GM23338 (cell line): ENCODE measurements around the gene SMYD3. TPM values are rescaled to one million over a fixed set of nuclear protein-coding genes. Genes with fewer than 3 reads are reported as not detected.

Source experiments
- ATAC-seq: fragments of 200-7000 bp; cut with Tn5 transposase; 3 replicates; pipeline ENCODE4 v1.9.1; 2020
- DNase-seq: peaks from one replicate; pipeline ENCODE4 v3.0.0-alpha.2; 2015; ENCODE audit warnings: low spot score
- H2AFZ ChIP-seq: fragments of 200-600 bp; sonication (generic); 2 replicates; pipeline ENCODE4 v1.8.0; 2016; ENCODE audit warnings: antibody characterized with exemption, mild to moderate bottlenecking, moderate library complexity
- H3F3A ChIP-seq: fragments of 200-600 bp; sonication (generic); replicated peaks from 2 replicates; pipeline ENCODE4 v1.8.0; 2017; ENCODE audit warnings: antibody characterized with exemption, mixed run types, low read depth
- H3K27ac ChIP-seq: fragments of 200-600 bp; sonication (generic); 2 replicates; pipeline ENCODE4 v1.6.1; 2016; ENCODE audit warnings: low read depth
- H3K27me3 ChIP-seq: fragments of 200-600 bp; sonication (generic); 2 replicates; pipeline ENCODE4 v1.8.0; 2016; ENCODE audit warnings: mild to moderate bottlenecking, mixed run types, moderate library complexity; ENCODE audit not compliant: insufficient read depth
- H3K36me3 ChIP-seq: fragments of 200-600 bp; sonication (generic); 2 replicates; pipeline ENCODE4 v1.8.0; 2016; ENCODE audit warnings: mild to moderate bottlenecking; ENCODE audit not compliant: insufficient read depth
- H3K4me1 ChIP-seq: fragments of 200-600 bp; sonication (generic); 2 replicates; pipeline ENCODE4 v1.8.0; 2016; ENCODE audit warnings: mild to moderate bottlenecking, moderate library complexity; ENCODE audit not compliant: insufficient read depth
- H3K4me2 ChIP-seq: fragments of 200-600 bp; sonication (generic); 2 replicates; pipeline ENCODE4 v1.7.1; 2017; ENCODE audit warnings: mixed run types
- H3K4me3 ChIP-seq: fragments of 200-600 bp; sonication (generic); 2 replicates; pipeline ENCODE4 v1.6.1; 2016; ENCODE audit warnings: mixed run types
- H3K79me2 ChIP-seq: fragments of 200-600 bp; sonication (generic); replicated peaks from 2 replicates; pipeline ENCODE4 v1.8.0; 2017; ENCODE audit warnings: mild to moderate bottlenecking; ENCODE audit not compliant: insufficient read depth
- H3K9me2 ChIP-seq: fragments of 200-600 bp; sonication (generic); 2 replicates; pipeline ENCODE4 v1.8.0; 2017; ENCODE audit not compliant: insufficient read depth
- H4K20me1 ChIP-seq: fragments of 200-600 bp; sonication (generic); replicated peaks from 2 replicates; pipeline ENCODE4 v1.8.0; 2017; ENCODE audit warnings: mild to moderate bottlenecking; ENCODE audit not compliant: insufficient read depth
- H3K27ac Mint-ChIP-seq: 2 replicates; pipeline ENCODE4 v1.8.0; 2020; ENCODE audit warnings: inconsistent platforms, mild to moderate bottlenecking, moderate library complexity, mixed read lengths
- H3K27me3 Mint-ChIP-seq: 3 replicates; pipeline ENCODE4 v1.8.0; 2022; ENCODE audit warnings: low read depth, mild to moderate bottlenecking, moderate library complexity, mixed read lengths, inconsistent platforms; ENCODE audit not compliant: insufficient read depth, poor library complexity
- H3K36me3 Mint-ChIP-seq: 3 replicates; pipeline ENCODE4 v1.8.0; 2021; ENCODE audit warnings: low read depth, mild to moderate bottlenecking, inconsistent platforms, moderate library complexity, mixed read lengths
- H3K4me1 Mint-ChIP-seq: 3 replicates; pipeline ENCODE4 v1.8.0; 2020; ENCODE audit warnings: mild to moderate bottlenecking, inconsistent platforms, mixed read lengths
- H3K4me3 Mint-ChIP-seq: 3 replicates; pipeline ENCODE4 v1.8.0; 2021; ENCODE audit warnings: moderate library complexity, mild to moderate bottlenecking, inconsistent platforms, mixed read lengths
- H3K9me3 Mint-ChIP-seq: 3 replicates; pipeline ENCODE4 v1.8.0; 2020; ENCODE audit warnings: moderate library complexity, mild to moderate bottlenecking, inconsistent platforms, mixed read lengths
- CREB1 ChIP-seq: fragments of 250-450 bp; sonication (Bioruptor Pico); IDR thresholded peaks from 2 replicates; pipeline ENCODE4 v1.5.0; 2020; ENCODE audit warnings: low read depth, mild to moderate bottlenecking, moderate library complexity
- EZH2 ChIP-seq: fragments of 200-600 bp; sonication (generic); IDR thresholded peaks from one replicate; pipeline ENCODE4 v1.8.0; 2017; ENCODE audit warnings: antibody characterized with exemption, mild to moderate bottlenecking, low read depth; ENCODE audit not compliant: unreplicated experiment
- EZH2phosphoT487 ChIP-seq: fragments of 200-600 bp; sonication (generic); IDR thresholded peaks from one replicate; pipeline ENCODE4 v1.8.1; 2018; ENCODE audit warnings: antibody characterized with exemption; ENCODE audit not compliant: unreplicated experiment
- JUNB ChIP-seq: IDR thresholded peaks from one replicate; pipeline ENCODE4 v1.6.1; 2016; ENCODE audit warnings: antibody characterized with exemption; ENCODE audit not compliant: unreplicated experiment
- NANOG ChIP-seq: IDR thresholded peaks from 2 replicates; pipeline ENCODE4 v1.6.1; 2016; ENCODE audit warnings: antibody characterized with exemption, borderline replicate concordance
- POLR2AphosphoS5 ChIP-seq: IDR thresholded peaks from 2 replicates; pipeline ENCODE4 v1.6.1; 2016; ENCODE audit warnings: antibody characterized with exemption, low read depth
- ZNF114 ChIP-seq: fragments of 250-450 bp; sonication (Bioruptor Pico); IDR thresholded peaks from 2 replicates; pipeline ENCODE4 v1.5.0; 2020; ENCODE audit warnings: mild to moderate bottlenecking, moderate library complexity
- ZNF331 ChIP-seq: fragments of 250-450 bp; sonication (Bioruptor Pico); IDR thresholded peaks from 2 replicates; pipeline ENCODE4 v1.5.0; 2020; ENCODE audit warnings: low read depth, mild to moderate bottlenecking, moderate library complexity
- polyA plus RNA-seq: library from polyadenylated mRNA; unstranded; fragments of >200 nt; fragmentation: Nextera tagmentation; extraction: Ambion mirVana; gene quantifications from 2 replicates; pipeline ENCODE4 v1.2.1, GENCODE V29; 2016
- total RNA-seq: library from RNA; depleted of rRNA; stranded (reverse); fragments of >200 nt; shearing (Covaris generic); gene quantifications from 2 replicates; pipeline ENCODE4 v1.2.3, GENCODE V29; 2014
- TF ChIP-seq, protein P1 (sequence below): IDR thresholded peaks from one replicate; pipeline ENCODE4 v1.6.1; 2018; ENCODE audit warnings: antibody characterized with exemption; ENCODE audit not compliant: unreplicated experiment
- TF ChIP-seq, protein P2 (sequence below): IDR thresholded peaks from 2 replicates; pipeline ENCODE4 v1.6.1; 2016; ENCODE audit warnings: antibody characterized with exemption
- TF ChIP-seq, protein P3 (sequence below): fragments of 250-450 bp; sonication (Bioruptor Pico); IDR thresholded peaks from 2 replicates; pipeline ENCODE4 v1.5.0; 2020; ENCODE audit warnings: mild to moderate bottlenecking, moderate library complexity

Gene SMYD3
- total and polyA plus RNA-seq, 2 experiments from 2014 or later: 31.8 to 34.4 TPM

DNA sequence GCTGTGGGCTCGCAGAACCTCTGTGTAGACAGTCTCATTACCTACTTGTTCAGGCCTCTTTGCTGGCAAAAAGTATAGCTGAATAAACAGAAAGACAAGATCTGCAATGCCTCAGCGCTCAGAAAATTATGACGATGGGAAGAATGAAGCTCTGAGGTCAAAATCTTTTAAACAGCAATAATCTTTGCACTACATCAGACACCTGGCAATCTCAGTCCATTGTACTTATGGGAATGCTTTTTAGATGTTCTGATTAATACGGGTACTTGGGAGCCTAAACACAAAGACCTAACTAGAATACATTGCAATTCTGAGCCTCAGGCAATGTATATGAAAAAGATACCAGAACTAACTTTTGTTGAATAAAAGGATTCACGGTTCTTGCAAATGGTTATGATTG, 410.7 kb downstream of the SMYD3 start:
- Histone ChIP-seq H3K4me2 (no peak overlapping the region), H3K27me3 (no peaks in the 10 kb centered on the region), H4K20me1 (no peaks in the 10 kb centered on the region), H3K36me3 (no peaks in the 10 kb centered on the region), H3F3A (no peaks in the 10 kb centered on the region), H3K9me2 (0 out of 2 replicates have a peak, but pooled peaks cover 5% of the 10 kb centered on the region), H3K4me3 (no peak overlapping the region), H3K4me1 (no peaks in the 10 kb centered on the region), H3K79me2 (no peaks in the 10 kb centered on the region), H3K27ac (no peak overlapping the region), H2AFZ (no peak overlapping the region)
- DNase-seq (no peak), ATAC-seq (no peak)
- no peaks in the 10 kb centered on the region for H3K27me3 Mint-ChIP-seq
- H3K4me3 Mint-ChIP-seq: no peak overlapping the region
- no peak for TF ChIP-seq EZH2phosphoT487
- no peaks in the 10 kb centered on the region for H3K9me3 Mint-ChIP-seq
- H3K4me1 Mint-ChIP-seq: no peaks in the 10 kb centered on the region
- no peaks in the 10 kb centered on the region for H3K36me3 Mint-ChIP-seq
- no peak overlapping the region for H3K27ac Mint-ChIP-seq

DNA sequence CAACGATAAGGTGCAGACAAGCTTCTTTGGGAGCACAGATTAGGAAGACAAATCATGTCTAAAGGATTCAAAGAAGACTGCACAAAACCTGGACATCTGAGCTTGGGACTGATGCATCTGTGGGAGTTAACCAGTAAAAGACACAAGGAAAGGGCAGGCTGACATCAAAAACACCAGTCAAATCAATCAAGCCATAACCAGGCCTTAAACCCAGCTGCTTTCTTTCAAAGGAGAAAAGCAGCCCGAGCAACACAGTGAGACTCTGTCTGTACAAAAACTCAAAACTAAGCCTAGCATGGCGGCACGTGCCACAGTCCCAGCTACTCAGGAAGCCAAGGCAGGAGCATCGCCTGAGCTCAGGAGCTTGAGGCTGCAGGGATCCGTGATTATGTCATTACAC, 411.6 kb downstream of the SMYD3 start:
- H3K27me3 Mint-ChIP-seq: no peaks in the 10 kb centered on the region
- H3K27ac ChIP-seq: no peak overlapping the region
- ATAC-seq (no peak), DNase-seq (no peak)
- no peak overlapping the region for H3K4me2 ChIP-seq
- H3K4me3 Mint-ChIP-seq: no peak overlapping the region
- no peaks in the 10 kb centered on the region for H3K9me3 Mint-ChIP-seq
- no peaks in the 10 kb centered on the region for H3K4me1 ChIP-seq
- peak overlapping the region; percentile 9; the same call in 1 of the 2 replicates for H3K27ac Mint-ChIP-seq
- no peaks in the 10 kb centered on the region for H3K4me1 Mint-ChIP-seq
- H3K79me2 ChIP-seq: no peaks in the 10 kb centered on the region
- no peak overlapping the region for H2AFZ ChIP-seq
- H4K20me1 ChIP-seq: no peaks in the 10 kb centered on the region
- no peaks in the 10 kb centered on the region for H3K36me3 ChIP-seq
- no peaks in the 10 kb centered on the region for H3K27me3 ChIP-seq
- no peaks in the 10 kb centered on the region for H3F3A ChIP-seq
- 0 out of 2 replicates have a peak, but pooled peaks cover 5% of the 10 kb centered on the region for H3K9me2 ChIP-seq
- no peak overlapping the region for H3K4me3 ChIP-seq
- no peaks in the 10 kb centered on the region for H3K36me3 Mint-ChIP-seq
- TF ChIP-seq EZH2 (no peak), POLR2AphosphoS5 (no peak), CREB1 (no peak), EZH2phosphoT487 (no peak), NANOG (no peak), JUNB (no peak), ZNF114 (CRISPR knock-in tag) (no peak), ZNF331 (CRISPR knock-in tag) (no peak)
- TF ChIP-seq, protein P1, sequence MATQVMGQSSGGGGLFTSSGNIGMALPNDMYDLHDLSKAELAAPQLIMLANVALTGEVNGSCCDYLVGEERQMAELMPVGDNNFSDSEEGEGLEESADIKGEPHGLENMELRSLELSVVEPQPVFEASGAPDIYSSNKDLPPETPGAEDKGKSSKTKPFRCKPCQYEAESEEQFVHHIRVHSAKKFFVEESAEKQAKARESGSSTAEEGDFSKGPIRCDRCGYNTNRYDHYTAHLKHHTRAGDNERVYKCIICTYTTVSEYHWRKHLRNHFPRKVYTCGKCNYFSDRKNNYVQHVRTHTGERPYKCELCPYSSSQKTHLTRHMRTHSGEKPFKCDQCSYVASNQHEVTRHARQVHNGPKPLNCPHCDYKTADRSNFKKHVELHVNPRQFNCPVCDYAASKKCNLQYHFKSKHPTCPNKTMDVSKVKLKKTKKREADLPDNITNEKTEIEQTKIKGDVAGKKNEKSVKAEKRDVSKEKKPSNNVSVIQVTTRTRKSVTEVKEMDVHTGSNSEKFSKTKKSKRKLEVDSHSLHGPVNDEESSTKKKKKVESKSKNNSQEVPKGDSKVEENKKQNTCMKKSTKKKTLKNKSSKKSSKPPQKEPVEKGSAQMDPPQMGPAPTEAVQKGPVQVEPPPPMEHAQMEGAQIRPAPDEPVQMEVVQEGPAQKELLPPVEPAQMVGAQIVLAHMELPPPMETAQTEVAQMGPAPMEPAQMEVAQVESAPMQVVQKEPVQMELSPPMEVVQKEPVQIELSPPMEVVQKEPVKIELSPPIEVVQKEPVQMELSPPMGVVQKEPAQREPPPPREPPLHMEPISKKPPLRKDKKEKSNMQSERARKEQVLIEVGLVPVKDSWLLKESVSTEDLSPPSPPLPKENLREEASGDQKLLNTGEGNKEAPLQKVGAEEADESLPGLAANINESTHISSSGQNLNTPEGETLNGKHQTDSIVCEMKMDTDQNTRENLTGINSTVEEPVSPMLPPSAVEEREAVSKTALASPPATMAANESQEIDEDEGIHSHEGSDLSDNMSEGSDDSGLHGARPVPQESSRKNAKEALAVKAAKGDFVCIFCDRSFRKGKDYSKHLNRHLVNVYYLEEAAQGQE: no peak
- TF ChIP-seq, protein P2, sequence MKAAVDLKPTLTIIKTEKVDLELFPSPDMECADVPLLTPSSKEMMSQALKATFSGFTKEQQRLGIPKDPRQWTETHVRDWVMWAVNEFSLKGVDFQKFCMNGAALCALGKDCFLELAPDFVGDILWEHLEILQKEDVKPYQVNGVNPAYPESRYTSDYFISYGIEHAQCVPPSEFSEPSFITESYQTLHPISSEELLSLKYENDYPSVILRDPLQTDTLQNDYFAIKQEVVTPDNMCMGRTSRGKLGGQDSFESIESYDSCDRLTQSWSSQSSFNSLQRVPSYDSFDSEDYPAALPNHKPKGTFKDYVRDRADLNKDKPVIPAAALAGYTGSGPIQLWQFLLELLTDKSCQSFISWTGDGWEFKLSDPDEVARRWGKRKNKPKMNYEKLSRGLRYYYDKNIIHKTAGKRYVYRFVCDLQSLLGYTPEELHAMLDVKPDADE: no peak
- TF ChIP-seq, protein P3, sequence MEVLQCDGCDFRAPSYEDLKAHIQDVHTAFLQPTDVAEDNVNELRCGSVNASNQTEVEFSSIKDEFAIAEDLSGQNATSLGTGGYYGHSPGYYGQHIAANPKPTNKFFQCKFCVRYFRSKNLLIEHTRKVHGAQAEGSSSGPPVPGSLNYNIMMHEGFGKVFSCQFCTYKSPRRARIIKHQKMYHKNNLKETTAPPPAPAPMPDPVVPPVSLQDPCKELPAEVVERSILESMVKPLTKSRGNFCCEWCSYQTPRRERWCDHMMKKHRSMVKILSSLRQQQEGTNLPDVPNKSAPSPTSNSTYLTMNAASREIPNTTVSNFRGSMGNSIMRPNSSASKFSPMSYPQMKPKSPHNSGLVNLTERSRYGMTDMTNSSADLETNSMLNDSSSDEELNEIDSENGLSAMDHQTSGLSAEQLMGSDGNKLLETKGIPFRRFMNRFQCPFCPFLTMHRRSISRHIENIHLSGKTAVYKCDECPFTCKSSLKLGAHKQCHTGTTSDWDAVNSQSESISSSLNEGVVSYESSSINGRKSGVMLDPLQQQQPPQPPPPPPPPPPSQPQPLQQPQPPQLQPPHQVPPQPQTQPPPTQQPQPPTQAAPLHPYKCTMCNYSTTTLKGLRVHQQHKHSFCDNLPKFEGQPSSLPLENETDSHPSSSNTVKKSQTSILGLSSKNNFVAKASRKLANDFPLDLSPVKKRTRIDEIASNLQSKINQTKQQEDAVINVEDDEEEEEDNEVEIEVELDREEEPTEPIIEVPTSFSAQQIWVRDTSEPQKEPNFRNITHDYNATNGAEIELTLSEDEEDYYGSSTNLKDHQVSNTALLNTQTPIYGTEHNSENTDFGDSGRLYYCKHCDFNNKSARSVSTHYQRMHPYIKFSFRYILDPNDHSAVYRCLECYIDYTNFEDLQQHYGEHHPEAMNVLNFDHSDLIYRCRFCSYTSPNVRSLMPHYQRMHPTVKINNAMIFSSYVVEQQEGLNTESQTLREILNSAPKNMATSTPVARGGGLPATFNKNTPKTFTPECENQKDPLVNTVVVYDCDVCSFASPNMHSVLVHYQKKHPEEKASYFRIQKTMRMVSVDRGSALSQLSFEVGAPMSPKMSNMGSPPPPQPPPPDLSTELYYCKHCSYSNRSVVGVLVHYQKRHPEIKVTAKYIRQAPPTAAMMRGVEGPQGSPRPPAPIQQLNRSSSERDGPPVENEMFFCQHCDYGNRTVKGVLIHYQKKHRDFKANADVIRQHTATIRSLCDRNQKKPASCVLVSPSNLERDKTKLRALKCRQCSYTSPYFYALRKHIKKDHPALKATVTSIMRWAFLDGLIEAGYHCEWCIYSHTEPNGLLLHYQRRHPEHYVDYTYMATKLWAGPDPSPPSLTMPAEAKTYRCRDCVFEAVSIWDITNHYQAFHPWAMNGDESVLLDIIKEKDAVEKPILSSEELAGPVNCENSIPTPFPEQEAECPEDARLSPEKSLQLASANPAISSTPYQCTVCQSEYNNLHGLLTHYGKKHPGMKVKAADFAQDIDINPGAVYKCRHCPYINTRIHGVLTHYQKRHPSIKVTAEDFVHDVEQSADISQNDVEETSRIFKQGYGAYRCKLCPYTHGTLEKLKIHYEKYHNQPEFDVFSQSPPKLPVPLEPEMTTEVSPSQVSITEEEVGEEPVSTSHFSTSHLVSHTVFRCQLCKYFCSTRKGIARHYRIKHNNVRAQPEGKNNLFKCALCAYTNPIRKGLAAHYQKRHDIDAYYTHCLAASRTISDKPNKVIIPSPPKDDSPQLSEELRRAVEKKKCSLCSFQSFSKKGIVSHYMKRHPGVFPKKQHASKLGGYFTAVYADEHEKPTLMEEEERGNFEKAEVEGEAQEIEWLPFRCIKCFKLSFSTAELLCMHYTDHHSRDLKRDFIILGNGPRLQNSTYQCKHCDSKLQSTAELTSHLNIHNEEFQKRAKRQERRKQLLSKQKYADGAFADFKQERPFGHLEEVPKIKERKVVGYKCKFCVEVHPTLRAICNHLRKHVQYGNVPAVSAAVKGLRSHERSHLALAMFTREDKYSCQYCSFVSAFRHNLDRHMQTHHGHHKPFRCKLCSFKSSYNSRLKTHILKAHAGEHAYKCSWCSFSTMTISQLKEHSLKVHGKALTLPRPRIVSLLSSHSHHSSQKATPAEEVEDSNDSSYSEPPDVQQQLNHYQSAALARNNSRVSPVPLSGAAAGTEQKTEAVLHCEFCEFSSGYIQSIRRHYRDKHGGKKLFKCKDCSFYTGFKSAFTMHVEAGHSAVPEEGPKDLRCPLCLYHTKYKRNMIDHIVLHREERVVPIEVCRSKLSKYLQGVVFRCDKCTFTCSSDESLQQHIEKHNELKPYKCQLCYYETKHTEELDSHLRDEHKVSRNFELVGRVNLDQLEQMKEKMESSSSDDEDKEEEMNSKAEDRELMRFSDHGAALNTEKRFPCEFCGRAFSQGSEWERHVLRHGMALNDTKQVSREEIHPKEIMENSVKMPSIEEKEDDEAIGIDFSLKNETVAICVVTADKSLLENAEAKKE (CRISPR knock-in tag): no peak
